Fibroblast of villous mesenchyme (primary cell): ENCODE results near the gene CORO1A. TPM values are rescaled to one million over a fixed set of nuclear protein-coding genes. Genes with fewer than 3 reads are reported as not detected.

ENCODE experiments used
- DNase-seq: peaks from one replicate; pipeline ENCODE4 v3.0.0-alpha.2; 2010; ENCODE audit warnings: low read depth
- H3K4me3 ChIP-seq: 2 replicates; pipeline ENCODE4 v1.5.1; 2011; ENCODE audit warnings: low read depth, mild to moderate bottlenecking, low read length
- total RNA-seq: library from RNA; depleted of rRNA; stranded (reverse); fragments of >200 nt; gene quantifications from 2 replicates; pipeline ENCODE4 v1.2.3, GENCODE V29; 2012
- TF ChIP-seq, protein P1 (sequence below): IDR thresholded peaks from 2 replicates; pipeline ENCODE4 v1.5.1; 2012; ENCODE audit warnings: low read depth, mild to moderate bottlenecking, low read length; ENCODE audit not compliant: insufficient read depth

Gene CORO1A
- total RNA-seq, 1 donor, result 3.5 TPM

DNA sequence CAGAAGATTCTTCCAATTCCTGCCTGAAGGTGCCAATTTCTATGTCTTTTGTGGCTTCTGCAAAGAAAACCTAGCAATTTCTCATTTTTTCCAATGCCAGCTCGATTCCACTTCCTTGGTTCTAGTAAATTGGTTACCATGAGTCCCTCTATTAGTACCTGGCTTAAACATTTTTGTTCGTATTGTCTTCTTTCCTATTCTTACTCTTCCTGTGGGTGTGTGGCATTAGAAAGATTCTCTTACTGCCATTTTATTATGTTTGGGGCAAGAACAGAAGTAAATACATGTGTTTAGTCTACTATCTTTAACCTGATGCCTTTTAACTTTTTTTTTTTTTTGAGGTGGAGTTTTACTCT lies 40.1 kb upstream of the CORO1A start:
- DNase-seq, result no peak
- TF ChIP-seq, protein P1, sequence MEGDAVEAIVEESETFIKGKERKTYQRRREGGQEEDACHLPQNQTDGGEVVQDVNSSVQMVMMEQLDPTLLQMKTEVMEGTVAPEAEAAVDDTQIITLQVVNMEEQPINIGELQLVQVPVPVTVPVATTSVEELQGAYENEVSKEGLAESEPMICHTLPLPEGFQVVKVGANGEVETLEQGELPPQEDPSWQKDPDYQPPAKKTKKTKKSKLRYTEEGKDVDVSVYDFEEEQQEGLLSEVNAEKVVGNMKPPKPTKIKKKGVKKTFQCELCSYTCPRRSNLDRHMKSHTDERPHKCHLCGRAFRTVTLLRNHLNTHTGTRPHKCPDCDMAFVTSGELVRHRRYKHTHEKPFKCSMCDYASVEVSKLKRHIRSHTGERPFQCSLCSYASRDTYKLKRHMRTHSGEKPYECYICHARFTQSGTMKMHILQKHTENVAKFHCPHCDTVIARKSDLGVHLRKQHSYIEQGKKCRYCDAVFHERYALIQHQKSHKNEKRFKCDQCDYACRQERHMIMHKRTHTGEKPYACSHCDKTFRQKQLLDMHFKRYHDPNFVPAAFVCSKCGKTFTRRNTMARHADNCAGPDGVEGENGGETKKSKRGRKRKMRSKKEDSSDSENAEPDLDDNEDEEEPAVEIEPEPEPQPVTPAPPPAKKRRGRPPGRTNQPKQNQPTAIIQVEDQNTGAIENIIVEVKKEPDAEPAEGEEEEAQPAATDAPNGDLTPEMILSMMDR, result no peak
- H3K4me3 ChIP-seq, result no peak overlapping the region

DNA sequence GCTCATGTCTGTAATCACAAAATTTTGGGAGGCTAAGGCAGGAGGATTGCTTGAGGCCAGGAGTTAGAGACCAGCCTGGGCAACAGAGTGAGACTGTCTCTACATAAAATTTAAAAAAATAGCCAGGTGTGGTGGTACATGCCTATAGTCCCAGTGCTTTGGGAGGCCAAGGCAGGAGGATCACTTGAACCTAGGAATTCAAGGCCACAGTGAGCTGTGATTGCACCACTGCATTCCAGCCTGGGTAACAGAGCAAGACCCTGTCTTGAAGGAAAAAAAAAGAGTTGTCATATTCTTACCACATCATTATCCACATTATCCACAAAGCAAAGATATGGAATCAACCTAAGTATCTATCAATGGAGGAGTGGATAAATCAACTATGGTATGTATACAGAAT lies 39.4 kb upstream of the CORO1A start:
- DNase-seq, result no peak
- TF ChIP-seq, protein P1, result no peak
- H3K4me3 ChIP-seq, result no peak overlapping the region

DNA sequence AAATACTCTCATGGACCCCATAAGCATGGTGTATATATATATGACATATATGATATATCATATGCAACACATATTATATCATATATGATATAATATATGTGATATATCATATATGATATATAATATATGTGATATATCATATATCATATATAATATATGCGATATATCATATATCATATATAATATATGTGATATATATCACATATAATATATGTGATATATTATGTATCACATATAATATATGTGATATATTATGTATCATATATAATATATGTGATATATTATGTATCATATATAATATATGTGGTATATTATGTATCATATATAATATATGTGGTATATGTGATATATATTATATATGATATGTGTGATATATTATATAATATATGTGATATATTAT lies 38.5 kb upstream of the CORO1A start:
- DNase-seq, result no peak
- TF ChIP-seq, protein P1, result no peak
- no peak overlapping the region for H3K4me3 ChIP-seq

DNA sequence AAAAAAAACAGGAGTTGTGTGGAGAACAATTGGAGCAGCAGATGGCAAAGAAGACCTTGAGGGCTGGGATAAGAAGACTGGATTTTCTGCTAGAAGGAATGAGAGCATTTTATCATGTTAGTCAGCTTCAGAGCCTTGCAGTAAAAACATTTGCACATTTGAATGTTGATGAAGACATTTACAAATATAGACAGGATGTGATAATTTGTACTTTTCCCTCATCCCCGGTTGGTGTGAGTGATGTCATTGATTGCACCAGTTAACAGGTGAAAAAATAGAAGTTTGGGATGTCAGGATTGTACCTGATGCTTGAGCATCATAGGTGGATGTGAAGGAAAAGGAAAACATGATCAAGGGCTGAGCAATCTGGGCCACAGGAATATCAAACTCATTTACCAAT lies 37.7 kb upstream of the CORO1A start:
- TF ChIP-seq, protein P1, result no peak
- no peak for DNase-seq
- no peak overlapping the region for H3K4me3 ChIP-seq

DNA sequence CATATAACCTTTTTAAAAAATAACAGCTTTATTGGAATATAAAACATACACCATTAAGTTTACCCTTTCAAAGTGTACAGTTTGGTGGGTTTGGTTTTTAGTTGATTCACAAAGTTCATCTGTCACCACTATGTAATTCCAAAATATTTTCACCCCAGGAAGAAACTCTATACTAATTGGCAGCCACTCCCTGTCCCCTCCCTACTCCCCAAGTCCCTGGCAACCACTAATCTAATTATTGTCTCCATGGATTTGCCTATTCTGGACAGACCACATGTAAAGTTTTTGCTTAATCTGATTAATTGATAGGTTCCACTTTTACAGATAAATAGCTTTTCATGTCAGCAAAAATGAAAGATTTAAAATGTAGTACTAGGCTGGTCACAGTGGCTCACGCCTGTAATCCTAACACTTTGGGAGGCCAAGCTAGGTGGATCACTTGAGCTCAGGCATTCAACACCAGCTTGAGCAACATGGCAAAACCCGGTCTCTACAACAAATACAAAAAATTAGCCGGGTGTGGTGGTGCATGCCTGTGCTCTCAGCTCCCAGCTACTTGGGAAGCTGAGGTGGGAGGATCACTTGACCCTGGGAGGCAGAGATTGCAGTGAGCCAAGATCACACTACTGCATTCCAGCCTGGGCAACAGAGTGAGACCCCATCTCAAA lies 35.4 kb upstream of the CORO1A start:
- DNase-seq, result no peak
- TF ChIP-seq, protein P1, result no peak
- no peak overlapping the region for H3K4me3 ChIP-seq

DNA sequence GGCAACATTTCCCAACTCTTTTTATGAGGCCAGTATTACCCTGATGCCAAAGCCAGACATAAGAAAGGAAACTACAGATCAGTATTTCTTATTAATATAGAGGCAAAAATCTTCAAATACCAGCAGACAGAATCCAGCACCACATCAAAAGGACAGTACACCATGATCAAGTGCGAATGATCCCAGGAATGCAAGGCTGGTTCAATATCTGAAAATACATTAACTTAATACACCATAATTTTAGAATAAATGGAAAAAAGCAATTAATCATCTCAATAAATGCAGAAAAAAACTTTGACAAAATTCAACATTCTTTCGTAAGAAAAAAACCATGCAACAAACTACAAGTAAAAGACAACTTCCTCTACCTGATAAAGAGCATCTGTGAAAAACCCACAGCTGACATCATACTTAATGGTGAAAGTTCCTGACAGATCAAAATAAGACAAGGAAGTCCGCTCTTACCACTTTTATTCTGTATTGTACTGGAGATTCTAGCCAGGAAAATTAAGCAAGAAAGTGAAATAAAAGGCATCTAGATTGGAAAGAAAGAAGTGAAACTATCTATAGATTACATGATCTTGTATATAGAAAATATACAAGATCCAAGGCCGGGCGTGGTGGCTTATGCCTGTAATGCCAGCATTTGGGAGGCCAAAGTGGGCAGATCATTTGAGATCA lies 34.0 kb upstream of the CORO1A start:
- no peak for DNase-seq
- TF ChIP-seq, protein P1, result no peak
- H3K4me3 ChIP-seq, result no peak overlapping the region
